Measurements from ENCODE around the gene ZNF587B. TPM values are rescaled to one million over a fixed set of nuclear protein-coding genes. Genes with fewer than 3 reads are reported as not detected.
"Not testable (repeated sequence)": the region's sequence is repeated elsewhere in the genome, so short reads cannot be mapped to it uniquely, and the experiment has no call there.

Gene ZNF587B
- total and polyA plus RNA-seq, 12 donors, result 3.1 to 20.1 (median 8.3) TPM

DNA sequence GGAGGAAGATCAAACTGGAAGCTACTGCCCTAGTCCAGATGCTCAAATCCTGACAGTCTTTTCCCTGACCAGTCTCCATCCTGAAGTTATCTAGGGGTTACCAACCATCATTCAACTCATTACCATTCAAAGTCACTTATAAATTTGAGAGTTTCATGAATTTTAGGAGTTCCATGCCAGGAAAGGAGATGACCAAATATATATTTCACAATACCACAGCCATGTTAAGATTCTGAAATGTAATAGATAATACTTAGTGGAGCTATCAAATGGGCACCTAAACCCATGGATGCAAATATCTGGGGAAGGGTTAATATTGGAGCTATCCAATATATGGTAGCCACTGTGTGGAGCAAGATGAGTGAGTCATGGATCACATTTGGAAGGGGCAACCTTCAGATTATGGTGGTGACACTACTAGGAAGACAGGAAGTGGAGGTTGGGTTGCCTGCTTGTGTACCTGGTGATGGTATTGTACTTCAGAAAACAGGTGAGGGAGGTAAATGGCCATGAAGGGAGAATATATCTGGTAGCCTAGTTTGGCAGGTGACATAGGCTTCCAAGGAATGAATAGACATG is 41.9 kb upstream of the ZNF587B start:
- no peaks in the 10 kb centered on the region for H3K27me3 ChIP-seq
- no peak for DNase-seq
- H3K36me3 ChIP-seq (replicated peaks in 1 of 2), result peaks cover 0 to 13% of the 10 kb centered on the region in 2 donors
- TF ChIP-seq, protein P1, sequence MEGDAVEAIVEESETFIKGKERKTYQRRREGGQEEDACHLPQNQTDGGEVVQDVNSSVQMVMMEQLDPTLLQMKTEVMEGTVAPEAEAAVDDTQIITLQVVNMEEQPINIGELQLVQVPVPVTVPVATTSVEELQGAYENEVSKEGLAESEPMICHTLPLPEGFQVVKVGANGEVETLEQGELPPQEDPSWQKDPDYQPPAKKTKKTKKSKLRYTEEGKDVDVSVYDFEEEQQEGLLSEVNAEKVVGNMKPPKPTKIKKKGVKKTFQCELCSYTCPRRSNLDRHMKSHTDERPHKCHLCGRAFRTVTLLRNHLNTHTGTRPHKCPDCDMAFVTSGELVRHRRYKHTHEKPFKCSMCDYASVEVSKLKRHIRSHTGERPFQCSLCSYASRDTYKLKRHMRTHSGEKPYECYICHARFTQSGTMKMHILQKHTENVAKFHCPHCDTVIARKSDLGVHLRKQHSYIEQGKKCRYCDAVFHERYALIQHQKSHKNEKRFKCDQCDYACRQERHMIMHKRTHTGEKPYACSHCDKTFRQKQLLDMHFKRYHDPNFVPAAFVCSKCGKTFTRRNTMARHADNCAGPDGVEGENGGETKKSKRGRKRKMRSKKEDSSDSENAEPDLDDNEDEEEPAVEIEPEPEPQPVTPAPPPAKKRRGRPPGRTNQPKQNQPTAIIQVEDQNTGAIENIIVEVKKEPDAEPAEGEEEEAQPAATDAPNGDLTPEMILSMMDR (IDR thresholded peaks at IDR 0.05), result no peak
- no peak for TF ChIP-seq POLR2A (IDR thresholded peaks at IDR 0.05)
- no peak overlapping the region for H3K27ac ChIP-seq
- no peaks in the 10 kb centered on the region for H3K4me1 ChIP-seq (replicated peaks in 1 of 2)
- intact Hi-C loops (cut with DNase I), result no loop called here
- no peak overlapping the region for H3K4me3 ChIP-seq
- no peaks in the 10 kb centered on the region for H3K9me3 ChIP-seq (replicated peaks in 1 of 3)

DNA sequence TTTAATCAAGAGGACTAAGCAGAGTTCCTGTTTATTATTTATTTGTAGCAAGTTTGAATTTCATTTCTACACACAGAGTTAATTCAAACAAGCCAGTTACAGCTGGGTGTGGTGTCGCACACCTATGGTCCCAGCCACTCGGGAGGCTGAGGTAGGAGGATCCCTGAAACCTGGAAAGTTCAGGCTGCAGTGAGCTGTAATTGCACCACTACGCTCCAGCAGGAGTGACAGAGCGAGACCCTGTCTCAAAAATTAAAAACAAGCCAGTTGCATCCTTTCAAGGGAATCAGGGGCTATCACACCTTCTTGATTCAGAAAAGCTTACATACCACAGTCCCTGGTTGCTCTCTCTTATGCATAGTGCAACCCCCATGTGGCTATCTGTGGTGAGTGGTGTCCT is 40.8 kb upstream of the ZNF587B start:
- intact Hi-C loops (cut with DNase I), result no loop called here
- TF ChIP-seq POLR2A (IDR thresholded peaks at IDR 0.05), result no peak
- TF ChIP-seq, protein P1 (IDR thresholded peaks at IDR 0.05), result no peak
- 97 to 100% (median 98%) methylated on average over 4 of the region's 4 CpGs for WGBS, 4 donors
- H3K9me3 ChIP-seq (replicated peaks in 1 of 3), result no peaks in the 10 kb centered on the region
- H3K4me1 ChIP-seq (replicated peaks in 1 of 2), result no peaks in the 10 kb centered on the region
- H3K4me3 ChIP-seq, result no peak overlapping the region
- H3K27me3 ChIP-seq, result no peaks in the 10 kb centered on the region
- DNase-seq, result no peak
- H3K36me3 ChIP-seq (replicated peaks in 1 of 2), result peaks cover 0 to 13% of the 10 kb centered on the region in 2 donors
- no peak overlapping the region for H3K27ac ChIP-seq

DNA sequence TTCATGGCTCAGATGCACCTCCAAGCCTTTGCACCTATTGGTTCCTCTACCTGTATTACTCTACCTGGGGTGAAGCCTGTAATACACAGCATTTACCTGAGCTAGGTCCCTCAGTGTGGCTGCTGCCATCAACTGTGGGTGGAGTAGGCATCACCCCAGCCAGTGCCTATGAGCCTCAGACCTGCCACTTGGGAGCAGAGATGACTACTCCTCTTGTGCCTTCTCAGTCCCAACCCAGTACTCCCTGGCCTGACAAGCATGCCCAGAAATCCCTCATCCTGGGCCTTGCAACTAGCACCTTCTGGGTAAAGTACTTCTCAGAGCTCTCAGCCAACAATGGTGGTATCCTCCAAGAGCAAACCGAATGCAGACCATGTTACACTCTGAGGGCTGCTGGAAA is 33.5 kb upstream of the ZNF587B start:
- H3K27me3 ChIP-seq; H3K27ac ChIP-seq; intact Hi-C loops (cut with DNase I); DNase-seq; H3K36me3 ChIP-seq (replicated peaks in 1 of 2); H3K9me3 ChIP-seq (replicated peaks in 1 of 3); H3K4me3 ChIP-seq: not testable (repeated sequence)
- H3K4me1 ChIP-seq (replicated peaks in 1 of 2), result peaks cover 0 to 15% of the 10 kb centered on the region in 2 donors
- WGBS, 4 donors, result 86 to 100% (median 96%) methylated on average over 1 of the region's 1 CpG

DNA sequence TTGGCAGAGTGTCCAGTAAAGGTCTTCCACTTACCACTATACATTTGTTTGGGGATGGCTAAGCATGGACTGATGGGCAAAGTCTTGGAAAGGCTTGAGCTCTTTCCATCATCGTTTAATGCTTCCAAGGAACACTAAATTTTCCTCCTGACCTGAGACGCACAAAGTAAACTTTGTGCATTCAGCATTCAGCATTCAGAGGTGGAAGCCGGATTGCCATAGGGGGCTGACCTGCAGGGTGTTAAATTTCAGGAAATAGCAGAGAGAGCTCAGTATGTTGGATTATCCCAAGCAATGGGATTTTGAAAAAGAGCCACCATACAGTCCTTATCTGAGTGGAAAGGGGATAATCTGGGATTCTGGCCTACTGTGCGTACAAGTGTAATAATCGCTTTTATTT is 29.4 kb upstream of the ZNF587B start:
- Histone ChIP-seq H3K36me3 (replicated peaks in 1 of 2) (no peaks in the 10 kb centered on the region), H3K27me3 (no peaks in the 10 kb centered on the region), H3K27ac (no peak overlapping the region), H3K4me3 (no peak overlapping the region), H3K9me3 (replicated peaks in 1 of 3) (no peaks in the 10 kb centered on the region), H3K4me1 (replicated peaks in 1 of 2) (peaks cover 6 to 39% of the 10 kb centered on the region in 2 donors)
- intact Hi-C loops (cut with DNase I), result no loop called here
- 86 to 93% (median 89%) methylated on average over 4 to 5 of the region's 5 CpGs for WGBS, 4 donors
- no peak for TF ChIP-seq POLR2A (IDR thresholded peaks at IDR 0.05)
- TF ChIP-seq, protein P1 (IDR thresholded peaks at IDR 0.05), result no peak
- DNase-seq, result peak in 1 of 7 donors; percentile 4

DNA sequence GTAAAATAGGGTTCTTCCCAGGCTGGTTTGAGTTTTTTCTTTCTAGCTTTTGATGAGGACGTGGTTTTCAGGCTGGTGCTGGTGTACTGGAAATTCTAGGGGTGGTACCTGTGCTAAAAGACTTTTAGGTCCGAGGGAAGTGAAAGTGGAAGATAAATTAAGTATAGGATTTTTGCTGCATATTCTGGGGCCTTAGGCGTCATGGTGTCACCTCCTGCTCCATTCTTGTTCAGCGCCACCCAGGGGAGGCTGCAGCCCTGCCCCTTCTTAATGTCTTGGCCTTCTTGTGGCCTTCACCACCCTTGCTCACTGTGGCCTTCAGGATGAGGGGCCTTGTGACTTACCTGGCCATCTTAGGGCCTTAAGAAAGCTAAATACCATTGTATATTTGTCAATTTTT is 27.8 kb upstream of the ZNF587B start:
- TF ChIP-seq, protein P1 (IDR thresholded peaks at IDR 0.05), result no peak
- TF ChIP-seq POLR2A (IDR thresholded peaks at IDR 0.05), result no peak
- DNase-seq, result no peak
- intact Hi-C loops (cut with DNase I), result no loop called here
- 80 to 88% (median 88%) methylated on average over 4 of the region's 4 CpGs for WGBS, 4 donors
- Histone ChIP-seq H3K27me3 (no peaks in the 10 kb centered on the region), H3K4me3 (no peak overlapping the region), H3K9me3 (replicated peaks in 1 of 3) (no peaks in the 10 kb centered on the region), H3K4me1 (replicated peaks in 1 of 2) (peaks cover 6 to 39% of the 10 kb centered on the region in 2 donors), H3K36me3 (replicated peaks in 1 of 2) (no peaks in the 10 kb centered on the region), H3K27ac (no peak overlapping the region)
